ENCODE results near the gene GLI3.

GRCh38 chr7:42224391-42225003, 12.5 kb downstream of the GLI3 start:
- TF ChIP-seq SUZ12 (IDR thresholded peaks at IDR 0.05; ENCODE audit: extremely low read depth, insufficient read depth, insufficient read length) (no peak), ZNF274 (IDR thresholded peaks at IDR 0.05; ENCODE audit: low read depth, low read length) (no peak)
